SK-N-SH treated with all-trans-retinoic acid at 6 μM for 48 hours (cell line): ENCODE measurements around the gene WBP2.
"Not testable (repeated sequence)": the region's sequence is repeated elsewhere in the genome, so short reads cannot be mapped to it uniquely, and the experiment has no call there.

ENCODE experiments used
- ATAC-seq: fragments of 200-7000 bp; cut with Tn5 transposase; 3 replicates; pipeline ENCODE4 v1.9.1; 2020; ENCODE audit warnings: mild to moderate bottlenecking, moderate library complexity
- CREB5 ChIP-seq: fragments of 250-450 bp; sonication (Bioruptor Pico); IDR thresholded peaks from 2 replicates; pipeline ENCODE4 v1.5.1; 2020; ENCODE audit warnings: low read depth, mild to moderate bottlenecking, moderate library complexity
- CSRNP3 ChIP-seq: fragments of 250-450 bp; sonication (Bioruptor Pico); IDR thresholded peaks from 2 replicates; pipeline ENCODE4 v1.5.1; 2021; ENCODE audit warnings: mild to moderate bottlenecking, moderate library complexity
- ESRRG ChIP-seq: fragments of 250-450 bp; sonication (Bioruptor Pico); IDR thresholded peaks from 2 replicates; pipeline ENCODE4 v1.6.1; 2021; ENCODE audit warnings: mild to moderate bottlenecking
- GLIS3 ChIP-seq: fragments of 250-450 bp; sonication (Bioruptor Pico); IDR thresholded peaks from 2 replicates; pipeline ENCODE4 v1.5.0; 2020; ENCODE audit warnings: mild to moderate bottlenecking, moderate library complexity
- ISL1 ChIP-seq: fragments of 250-450 bp; sonication (Bioruptor Pico); IDR thresholded peaks from 2 replicates; pipeline ENCODE4 v2.1.2; 2022; ENCODE audit warnings: mild to moderate bottlenecking, moderate library complexity
- OSR1 ChIP-seq: fragments of 250-450 bp; sonication (Bioruptor Pico); IDR thresholded peaks from 2 replicates; pipeline ENCODE4 v1.8.0; 2022; ENCODE audit warnings: moderate library complexity, mild to moderate bottlenecking, inconsistent platforms
- PATZ1 ChIP-seq: fragments of 250-450 bp; sonication (Bioruptor Pico); IDR thresholded peaks from 2 replicates; pipeline ENCODE4 v1.8.0; 2020; ENCODE audit warnings: mild to moderate bottlenecking, moderate library complexity, borderline replicate concordance
- POU6F1 ChIP-seq: fragments of 250-450 bp; sonication (Bioruptor Pico); IDR thresholded peaks from 2 replicates; pipeline ENCODE4 v1.8.0; 2021; ENCODE audit warnings: low read depth, mild to moderate bottlenecking, moderate library complexity, borderline replicate concordance
- PPARA ChIP-seq: fragments of 250-450 bp; sonication (Bioruptor Pico); IDR thresholded peaks from 2 replicates; pipeline ENCODE4 v1.5.0; 2020; ENCODE audit warnings: mild to moderate bottlenecking, borderline replicate concordance
- SNAI2 ChIP-seq: fragments of 250-450 bp; sonication (Bioruptor Pico); IDR thresholded peaks from 2 replicates; pipeline ENCODE4 v1.5.0; 2020; ENCODE audit warnings: mild to moderate bottlenecking, moderate library complexity
- TCF4 ChIP-seq: fragments of 250-450 bp; sonication (Bioruptor Pico); IDR thresholded peaks from 2 replicates; pipeline ENCODE4 v1.8.0; 2021; ENCODE audit warnings: mild to moderate bottlenecking, moderate library complexity, borderline replicate concordance
- TOX ChIP-seq: fragments of 250-450 bp; sonication (Bioruptor Pico); IDR thresholded peaks from 2 replicates; pipeline ENCODE4 v1.8.0; 2021; ENCODE audit warnings: mild to moderate bottlenecking, moderate library complexity, borderline replicate concordance
- TSHZ2 ChIP-seq: fragments of 250-450 bp; sonication (Bioruptor Pico); IDR thresholded peaks from 2 replicates; pipeline ENCODE4 v1.5.0; 2020; ENCODE audit warnings: mild to moderate bottlenecking, moderate library complexity
- ZFP3 ChIP-seq: fragments of 250-450 bp; sonication (Bioruptor Pico); IDR thresholded peaks from 2 replicates; pipeline ENCODE4 v1.5.0; 2020; ENCODE audit warnings: mild to moderate bottlenecking, moderate library complexity
- ZFP30 ChIP-seq: fragments of 450-650 bp; formaldehyde crosslinking; IDR thresholded peaks from 2 replicates; pipeline ENCODE4 v1.5.0; 2022; ENCODE audit warnings: mild to moderate bottlenecking, moderate library complexity
- ZNF565 ChIP-seq: fragments of 450-650 bp; formaldehyde crosslinking; conservative IDR thresholded peaks from 2 replicates; pipeline ENCODE4 v1.5.0; 2020; ENCODE audit warnings: low read depth, mild to moderate bottlenecking, moderate library complexity
- ZNF70 ChIP-seq: fragments of 450-650 bp; formaldehyde crosslinking; IDR thresholded peaks from 2 replicates; pipeline ENCODE4 v1.5.0; 2020; ENCODE audit warnings: mild to moderate bottlenecking, moderate library complexity
- ZNF8 ChIP-seq: fragments of 450-650 bp; formaldehyde crosslinking; IDR thresholded peaks from 2 replicates; pipeline ENCODE4 v1.5.0; 2020; ENCODE audit warnings: mild to moderate bottlenecking, moderate library complexity

The WBP2 gene

GRCh38 chr17:75868730-75869281, 13.7 kb upstream of the WBP2 start:
- ATAC-seq: not testable (repeated sequence)

GRCh38 chr17:75865404-75866188, 10.5 kb upstream of the WBP2 start:
- not testable (repeated sequence) for ATAC-seq

GRCh38 chr17:75864887-75865286, 9.8 kb upstream of the WBP2 start:
- ATAC-seq: not testable (repeated sequence)

GRCh38 chr17:75864448-75864871, 9.3 kb upstream of the WBP2 start:
- TF ChIP-seq OSR1 (CRISPR knock-in tag) (no peak), PPARA (CRISPR knock-in tag) (no peak), ZNF8 (CRISPR knock-in tag) (no peak), TOX (CRISPR knock-in tag) (no peak), ZNF70 (CRISPR knock-in tag) (no peak), POU6F1 (CRISPR knock-in tag) (no peak), TSHZ2 (CRISPR knock-in tag) (no peak), ISL1 (CRISPR knock-in tag) (no peak), SNAI2 (CRISPR knock-in tag) (no peak), ZFP3 (CRISPR knock-in tag) (no peak), ZFP30 (CRISPR knock-in tag) (no peak), CSRNP3 (CRISPR knock-in tag) (no peak), ZNF565 (CRISPR knock-in tag) (no peak), TCF4 (CRISPR knock-in tag) (no peak), CREB5 (CRISPR knock-in tag) (no peak), ESRRG (CRISPR knock-in tag) (no peak), GLIS3 (no peak), PATZ1 (no peak)
- ATAC-seq: no peak; the same call in 2 of the 3 replicates
